ENCODE data around the gene FAM216B. TPM values are rescaled to one million over a fixed set of nuclear protein-coding genes. Genes with fewer than 3 reads are reported as not detected.
"Not testable (repeated sequence)": the region's sequence is repeated elsewhere in the genome, so short reads cannot be mapped to it uniquely, and the experiment has no call there.

Gene FAM216B
- total RNA-seq, 1 donor from 2014 or later = not detected

DNA sequence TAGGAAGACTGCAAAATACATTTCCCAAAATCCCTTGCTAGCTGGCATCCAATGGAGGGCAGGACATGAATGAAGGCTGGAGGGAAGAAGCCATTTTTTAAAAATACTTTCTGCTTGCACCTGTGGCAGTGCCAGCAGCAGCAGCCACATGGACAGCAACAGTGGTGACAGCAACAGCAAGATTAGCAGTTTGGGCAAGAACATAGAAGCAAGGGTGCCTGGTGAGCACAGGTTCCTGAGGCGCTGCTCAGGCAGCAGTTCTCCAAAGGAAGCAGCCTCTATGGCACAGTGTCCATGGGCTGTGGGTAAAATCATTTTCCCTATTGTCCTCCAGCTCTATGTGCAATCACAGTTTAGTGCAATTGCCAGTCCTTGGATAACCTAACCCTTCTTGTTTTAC lies 1.3 kb upstream of the FAM216B start:
- no peak for DNase-seq (ENCODE audit: low spot score)

DNA sequence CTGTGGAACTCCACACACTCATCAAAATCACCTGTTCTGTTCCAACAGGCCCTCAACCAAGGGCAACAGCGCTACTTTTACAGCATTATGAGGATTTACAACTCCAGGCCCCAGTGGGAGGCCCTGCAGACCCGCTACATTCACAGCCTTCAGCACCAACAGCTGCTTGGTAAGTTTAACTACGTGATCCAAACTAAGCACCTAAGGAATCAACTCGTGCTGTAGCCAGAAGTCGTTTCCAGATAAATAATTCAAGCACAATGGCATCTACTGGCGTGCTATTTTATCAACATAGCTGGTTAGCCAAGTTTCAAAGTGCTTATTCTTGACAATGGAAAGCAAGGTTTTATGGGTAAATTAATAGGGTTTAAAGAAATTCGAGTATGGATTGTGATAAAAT lies 5.3 kb downstream of the FAM216B start:
- DNase-seq (ENCODE audit: low spot score) = no peak

DNA sequence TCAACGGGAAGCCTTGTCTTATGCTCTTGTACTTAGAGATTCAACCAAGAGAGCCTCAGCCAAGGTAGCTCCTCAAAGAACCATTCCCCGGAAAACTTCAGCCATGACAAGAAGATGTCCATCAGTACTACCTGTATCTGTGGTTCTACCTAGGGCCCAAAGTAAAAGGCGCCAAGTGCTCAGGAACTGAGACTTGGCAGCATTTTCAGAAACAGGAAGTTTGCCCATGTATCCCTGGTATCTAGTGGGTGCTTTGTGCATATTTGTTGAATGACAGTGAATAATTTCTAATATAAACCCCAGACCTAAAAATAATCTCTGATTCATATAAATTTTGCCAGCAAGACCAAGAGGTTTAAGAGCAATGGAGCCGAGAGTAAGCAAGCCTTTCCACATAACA lies 7.2 kb downstream of the FAM216B start:
- DNase-seq (ENCODE audit: low spot score) = no peak

DNA sequence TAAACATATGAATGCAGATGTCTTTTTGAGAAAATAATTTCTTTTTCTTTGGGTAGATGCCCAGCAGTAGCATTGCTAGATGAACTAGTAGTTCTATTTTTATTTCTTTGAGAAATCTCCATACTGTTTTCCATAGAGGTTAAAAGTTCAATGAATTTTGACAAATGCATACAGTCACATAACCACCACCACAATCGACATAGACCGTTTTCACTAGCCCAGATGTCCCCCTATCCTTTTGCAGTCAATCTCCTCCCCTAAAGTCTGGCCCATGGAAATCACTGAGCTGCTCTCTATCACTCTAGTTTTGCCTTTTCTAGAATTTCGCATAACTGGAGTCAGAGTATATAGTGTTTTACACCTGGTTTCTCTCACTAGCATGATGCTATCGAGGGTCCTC lies 10.8 kb downstream of the FAM216B start:
- DNase-seq (ENCODE audit: low spot score) = no peak

DNA sequence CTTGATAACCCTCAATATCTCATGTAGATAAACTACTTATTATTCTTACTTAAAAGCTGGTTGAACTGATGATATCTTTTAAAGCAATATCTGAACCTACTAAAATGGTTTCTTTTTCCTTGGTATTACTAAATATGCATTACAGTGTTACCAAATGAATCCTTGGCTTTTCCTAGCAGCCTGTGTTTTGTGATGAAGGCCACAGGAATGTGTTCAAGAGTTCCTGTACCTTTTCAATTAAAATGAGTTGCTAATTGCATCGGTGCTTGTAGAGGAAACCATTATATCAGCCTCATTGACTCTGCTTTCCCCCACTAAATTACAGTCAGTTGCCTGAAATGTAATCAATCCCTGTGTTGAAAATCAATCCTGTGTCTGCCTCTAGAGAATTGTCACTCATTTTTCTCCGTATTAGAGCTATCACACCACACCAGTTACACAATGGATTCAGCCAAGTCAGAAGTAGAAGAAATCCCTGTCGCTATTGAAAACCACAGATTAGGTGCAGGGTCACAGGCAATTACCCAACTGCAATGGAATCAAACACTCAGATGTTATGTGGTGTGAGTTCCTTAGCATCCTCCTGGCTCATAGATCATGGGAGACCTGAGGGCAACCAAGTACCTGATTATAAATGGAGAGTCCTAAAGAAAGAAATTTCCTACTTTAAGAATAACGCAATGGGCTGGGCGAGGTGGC lies 13.3 kb downstream of the FAM216B start:
- no peak for DNase-seq (ENCODE audit: low spot score)

DNA sequence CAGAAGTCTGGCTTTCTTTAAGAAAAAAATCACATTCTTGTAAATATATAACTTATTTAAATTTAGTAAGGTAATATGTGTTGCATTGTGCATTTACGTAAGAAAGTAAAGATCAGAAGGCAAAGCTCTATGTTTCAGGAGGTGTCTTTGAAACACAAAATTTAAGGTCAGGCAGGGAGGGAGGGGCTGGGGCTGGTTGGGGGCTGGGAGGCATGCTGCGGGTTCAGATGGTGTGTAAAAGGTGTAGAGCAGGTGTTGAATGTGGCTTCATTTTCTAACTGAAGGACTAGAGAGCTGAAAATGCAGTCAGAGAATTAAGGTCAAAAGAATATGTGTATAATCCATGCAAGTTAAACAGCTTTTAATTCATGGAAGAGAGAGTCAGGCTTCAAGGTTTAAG lies 14.3 kb downstream of the FAM216B start:
- no peak for DNase-seq (ENCODE audit: low spot score)

DNA sequence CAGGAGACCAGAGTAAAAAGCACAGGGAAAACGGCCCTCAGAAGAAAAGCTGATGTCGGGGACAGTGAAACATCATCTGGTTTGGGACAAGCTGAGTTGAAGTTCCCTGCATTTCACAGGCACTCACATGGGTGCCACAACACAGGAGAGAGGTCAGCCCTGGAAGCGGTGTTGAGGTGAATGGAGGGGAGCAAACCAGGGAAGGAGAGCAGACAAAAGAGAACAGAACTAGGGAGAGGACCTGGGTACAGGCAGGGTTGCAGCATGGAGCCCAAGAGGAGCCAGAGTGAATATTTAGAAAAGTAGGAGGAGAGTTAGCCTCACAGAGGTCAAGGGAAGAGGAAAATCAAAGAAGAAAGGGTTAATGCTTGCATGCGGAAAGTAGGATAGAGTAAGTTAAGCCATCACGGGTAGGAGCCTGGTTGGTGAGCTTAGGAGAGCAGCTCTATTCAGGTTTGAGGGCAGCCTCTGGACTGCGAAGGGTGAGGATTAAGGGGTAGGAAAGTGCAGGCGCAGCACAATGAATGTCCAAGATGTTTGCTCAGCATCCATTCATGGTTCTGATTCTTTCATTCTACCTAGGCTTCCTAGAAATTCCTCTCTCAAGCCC lies 15.5 kb downstream of the FAM216B start:
- no peak for DNase-seq (ENCODE audit: low spot score)

DNA sequence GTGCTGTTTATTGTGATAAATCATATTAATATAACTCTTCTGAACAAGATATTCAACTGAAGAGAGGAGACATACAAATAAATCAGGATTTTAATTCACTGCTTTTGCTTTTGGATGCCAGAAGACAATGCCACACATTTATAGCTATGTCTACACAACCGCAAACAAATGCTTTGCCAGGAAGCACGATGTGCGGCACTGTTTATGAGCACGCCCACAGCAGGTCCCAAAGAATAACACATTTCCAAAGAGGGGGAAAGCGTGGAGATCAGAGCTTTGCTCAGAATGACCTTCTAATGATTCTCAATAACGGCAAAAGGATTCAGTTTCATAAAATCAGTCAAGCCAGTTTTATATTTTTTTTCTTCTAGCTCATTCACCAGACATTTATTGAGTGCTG lies 16.7 kb downstream of the FAM216B start:
- DNase-seq (ENCODE audit: low spot score) = no peak

DNA sequence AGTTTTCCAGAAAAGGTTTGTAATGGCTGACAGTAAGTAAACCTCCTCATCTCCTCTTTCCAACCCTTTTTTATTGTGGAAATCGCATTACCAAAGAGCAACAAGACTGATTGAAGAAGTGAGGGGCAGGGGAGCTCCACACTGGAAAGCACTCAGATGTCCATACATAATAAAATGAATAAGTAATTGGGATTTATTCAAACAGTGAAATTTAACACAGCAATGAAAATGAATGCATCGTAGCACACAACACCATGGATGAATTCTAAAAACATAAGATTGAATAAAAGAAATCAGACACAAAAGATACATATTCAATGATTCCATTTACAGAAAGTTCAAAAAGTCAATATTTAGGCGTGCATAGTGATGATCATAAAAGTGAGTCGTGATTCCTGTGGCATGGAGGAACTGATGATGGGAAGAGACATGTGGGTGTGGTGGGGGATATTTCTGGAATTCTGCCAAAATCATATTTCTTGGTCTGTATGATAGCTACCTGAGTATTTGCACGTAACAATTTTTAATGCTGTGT lies 18.8 kb downstream of the FAM216B start:
- no peak for DNase-seq (ENCODE audit: low spot score)

DNA sequence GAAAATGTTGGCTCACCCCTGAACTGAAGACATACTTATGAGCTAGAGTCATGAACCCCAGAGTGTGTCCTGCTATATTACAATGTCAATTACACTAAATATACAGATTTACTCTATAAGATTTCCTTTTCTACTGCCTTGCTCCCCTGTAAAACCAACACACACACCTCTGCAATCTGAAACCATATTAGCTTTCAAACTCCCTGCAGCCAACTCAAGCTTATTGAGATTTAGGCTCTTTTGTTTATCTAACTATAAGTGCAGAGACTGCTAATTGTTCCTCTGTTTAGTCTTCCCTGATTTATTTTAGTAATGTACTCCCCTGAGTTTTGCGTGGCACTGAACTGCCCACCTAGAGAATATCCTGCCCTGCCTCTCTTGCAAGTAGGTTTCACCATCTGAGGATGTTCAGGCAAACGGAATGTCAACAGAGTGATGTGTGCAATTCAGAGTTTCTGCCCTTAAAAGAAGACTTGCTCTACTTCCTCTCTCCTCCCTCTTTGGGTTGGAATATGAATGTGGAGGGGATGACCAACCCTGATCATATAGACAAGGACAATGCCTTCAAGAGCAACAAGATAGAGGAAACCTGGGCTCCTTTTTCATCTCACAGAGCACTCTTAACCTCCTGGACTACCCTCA lies 22.3 kb downstream of the FAM216B start:
- DNase-seq (ENCODE audit: low spot score) = no peak

DNA sequence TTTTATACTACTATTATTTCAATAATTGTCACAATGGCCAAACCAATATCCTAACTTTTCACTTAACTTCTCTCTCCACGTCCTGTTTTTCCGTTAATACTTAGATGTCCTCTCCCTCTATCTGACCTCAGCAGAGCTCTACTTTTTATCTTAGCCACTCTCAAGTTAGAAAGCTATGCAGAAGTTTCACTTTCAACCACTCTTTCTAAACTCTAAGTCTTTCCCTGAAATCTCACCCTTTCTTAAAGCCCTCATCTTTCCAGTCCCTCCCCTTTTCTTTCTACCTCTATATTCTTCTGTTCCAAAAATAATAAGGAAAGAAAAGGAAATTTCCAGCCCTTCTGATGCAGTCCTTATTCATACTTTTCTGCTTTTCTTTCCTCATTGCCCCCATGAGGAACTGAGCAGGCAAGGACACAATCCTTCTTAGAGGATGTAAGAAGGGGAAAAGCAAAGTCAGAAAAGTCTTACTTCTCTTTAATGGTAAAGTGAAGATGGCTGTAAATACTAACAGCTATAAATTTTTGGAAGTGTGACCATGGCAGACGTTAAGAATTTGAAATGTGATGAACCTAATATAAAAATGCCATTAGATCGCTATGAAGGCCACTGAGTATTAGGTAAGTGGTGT lies 23.0 kb downstream of the FAM216B start:
- no peak for DNase-seq (ENCODE audit: low spot score)

DNA sequence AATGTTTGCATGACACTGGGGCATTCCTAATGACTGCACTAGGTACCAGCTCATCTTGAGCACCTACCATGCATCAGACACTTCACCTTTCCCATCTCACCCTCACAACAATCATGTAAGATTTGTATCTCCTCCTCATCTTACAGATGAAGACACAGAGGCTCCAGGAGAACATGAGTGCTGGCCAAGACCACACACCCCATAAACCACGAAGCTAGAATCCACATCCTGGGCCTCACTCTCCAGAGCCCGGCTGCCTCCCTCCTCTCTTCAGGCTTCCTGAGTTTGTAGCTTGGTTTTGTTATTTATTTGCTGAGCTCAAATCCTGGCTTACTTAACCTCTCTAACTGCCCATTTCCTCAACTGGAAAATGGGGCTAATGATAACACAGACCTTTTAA lies 25.9 kb downstream of the FAM216B start:
- DNase-seq (ENCODE audit: low spot score) = no peak

DNA sequence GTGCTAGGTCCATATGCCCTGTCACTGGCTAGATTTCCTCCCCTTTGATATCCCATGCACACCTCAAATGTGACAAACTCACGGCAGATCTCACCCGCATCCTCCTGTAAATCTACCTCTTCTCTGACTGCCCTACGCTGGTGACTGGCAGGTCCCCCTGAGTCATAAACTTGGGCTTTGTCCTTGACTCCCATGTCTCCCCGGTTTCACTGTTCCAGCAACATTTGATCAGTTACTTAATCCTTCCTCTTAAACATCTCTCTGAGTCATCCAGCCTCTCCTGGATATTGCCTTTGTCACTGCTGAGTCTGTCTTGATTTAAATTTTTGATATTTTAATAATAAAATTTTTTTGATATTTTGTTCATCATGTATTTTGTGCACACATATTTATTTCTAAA lies 26.5 kb downstream of the FAM216B start:
- no peak for DNase-seq (ENCODE audit: low spot score)

DNA sequence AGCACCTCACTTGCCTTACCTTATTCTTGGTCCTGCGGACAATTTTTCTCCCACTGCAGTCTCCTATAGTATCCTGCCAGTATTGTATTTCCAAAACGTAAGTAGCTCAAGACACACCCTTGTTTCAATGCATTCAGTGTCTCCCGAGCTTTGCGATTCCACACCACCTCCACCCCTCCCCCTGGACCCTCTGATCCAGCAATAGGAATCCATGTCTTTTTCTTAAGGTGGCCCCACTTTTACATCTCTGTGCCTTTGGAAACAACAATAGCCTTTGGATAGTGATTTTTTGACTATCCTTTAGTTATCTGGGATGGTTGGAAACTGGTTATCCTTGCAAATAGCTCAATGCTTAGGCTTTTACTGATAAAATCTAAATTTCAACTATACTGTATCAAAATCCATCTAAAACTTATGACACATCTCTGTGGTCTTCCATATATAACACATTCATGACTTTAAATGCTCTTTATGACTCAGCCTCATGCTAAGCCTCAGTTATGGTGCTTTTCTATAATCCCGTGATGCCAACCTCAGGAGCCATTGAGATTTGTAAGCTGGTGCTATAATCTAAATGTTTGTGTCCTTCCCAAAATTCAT lies 27.1 kb downstream of the FAM216B start:
- no peak for DNase-seq (ENCODE audit: low spot score)

DNA sequence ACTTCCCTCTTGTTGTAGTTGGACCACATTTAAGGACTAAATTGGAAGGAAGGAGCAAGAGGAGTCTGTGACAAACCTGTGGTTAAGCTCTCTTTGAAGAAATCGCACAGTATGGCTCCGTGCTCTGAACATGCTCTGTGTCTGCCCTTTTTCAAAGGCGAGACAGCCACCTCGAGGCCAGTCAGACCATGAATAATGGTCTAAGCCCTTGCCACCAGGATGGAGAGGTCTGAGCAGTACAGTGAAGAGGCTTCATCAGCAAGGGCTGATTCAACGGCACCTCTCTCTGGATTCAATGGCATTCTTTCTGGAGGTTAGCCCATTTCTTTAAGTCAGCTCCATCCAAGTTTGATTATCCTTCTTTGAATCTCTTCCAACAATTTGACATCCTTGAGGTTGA lies 30.9 kb downstream of the FAM216B start:
- DNase-seq (ENCODE audit: low spot score) = no peak

DNA sequence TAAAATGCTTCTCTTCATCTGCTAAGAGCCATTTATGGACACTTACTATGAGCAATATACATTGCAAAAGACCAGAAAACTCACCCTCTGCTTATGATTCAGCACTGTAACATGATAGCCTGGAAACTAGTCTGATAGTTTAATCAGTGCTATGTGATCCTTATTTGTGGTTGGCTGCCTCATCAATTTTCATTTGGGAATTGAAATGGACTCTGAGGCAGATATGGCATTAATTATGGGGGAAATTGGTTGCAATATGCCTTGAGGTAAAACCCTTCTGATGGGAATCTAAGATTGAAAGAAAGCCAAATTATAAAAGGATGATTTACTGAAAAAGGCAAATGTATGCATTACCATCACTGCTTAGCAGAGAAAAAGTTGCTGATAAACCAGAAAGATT lies 33.5 kb downstream of the FAM216B start:
- DNase-seq (ENCODE audit: low spot score) = no peak

DNA sequence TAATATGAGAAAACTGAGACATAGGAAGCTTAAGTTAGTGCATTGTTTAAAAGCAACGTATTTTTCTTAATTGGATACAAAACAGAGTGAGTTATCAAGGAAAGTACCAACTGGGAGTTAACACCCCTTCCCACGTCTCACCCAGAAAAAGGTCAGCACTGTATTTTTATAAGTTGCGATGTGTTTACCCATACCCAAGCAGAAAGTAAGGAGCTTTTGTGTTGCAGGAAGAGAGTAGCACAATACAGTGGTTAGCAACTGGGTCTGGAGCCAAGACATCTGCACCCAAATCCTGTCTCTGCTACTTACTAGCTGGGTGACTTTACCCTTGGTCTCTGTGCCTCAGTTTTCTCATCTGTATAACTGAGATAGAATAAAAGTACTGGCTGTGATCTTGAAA lies 34.3 kb downstream of the FAM216B start:
- no peak for DNase-seq (ENCODE audit: low spot score)

DNA sequence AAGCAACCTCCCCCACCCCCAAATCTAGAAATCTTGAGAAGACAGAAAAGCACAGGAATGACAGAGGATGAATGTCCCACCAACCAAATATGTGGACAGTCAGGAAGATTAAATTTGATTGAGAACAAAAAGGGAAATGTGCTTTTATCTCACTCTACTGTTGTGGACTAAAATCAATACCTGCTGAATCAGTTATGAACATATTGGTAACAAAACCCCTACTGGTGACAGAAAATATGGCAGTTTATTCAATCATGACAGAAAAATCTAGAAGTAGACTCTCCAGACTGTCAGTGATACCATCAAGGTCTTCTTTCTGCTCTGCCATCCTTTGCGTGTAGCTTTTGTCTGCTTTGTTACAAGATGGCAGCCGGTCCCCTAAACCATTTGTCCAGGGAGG lies 35.2 kb downstream of the FAM216B start:
- DNase-seq (ENCODE audit: low spot score) = no peak

DNA sequence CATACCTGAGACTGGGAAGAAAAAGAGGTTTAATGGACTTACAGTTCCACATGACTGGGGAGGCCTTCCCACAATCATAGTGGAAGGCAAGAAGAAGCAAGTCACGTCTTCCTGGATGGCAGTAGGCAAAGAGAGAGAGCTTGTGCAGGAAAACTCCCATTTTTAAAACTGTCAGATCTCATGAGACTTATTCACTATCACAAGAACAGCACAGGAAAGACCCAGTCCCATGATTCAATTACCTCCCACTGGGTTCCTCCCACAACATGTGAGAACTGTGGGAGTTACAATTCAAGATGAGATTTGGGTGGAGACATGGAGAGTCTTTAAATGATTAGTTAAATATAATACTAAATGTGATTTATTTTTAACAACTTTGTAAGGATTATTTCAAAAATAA lies 38.3 kb downstream of the FAM216B start:
- DNase-seq (ENCODE audit: low spot score) = not testable (repeated sequence)

DNA sequence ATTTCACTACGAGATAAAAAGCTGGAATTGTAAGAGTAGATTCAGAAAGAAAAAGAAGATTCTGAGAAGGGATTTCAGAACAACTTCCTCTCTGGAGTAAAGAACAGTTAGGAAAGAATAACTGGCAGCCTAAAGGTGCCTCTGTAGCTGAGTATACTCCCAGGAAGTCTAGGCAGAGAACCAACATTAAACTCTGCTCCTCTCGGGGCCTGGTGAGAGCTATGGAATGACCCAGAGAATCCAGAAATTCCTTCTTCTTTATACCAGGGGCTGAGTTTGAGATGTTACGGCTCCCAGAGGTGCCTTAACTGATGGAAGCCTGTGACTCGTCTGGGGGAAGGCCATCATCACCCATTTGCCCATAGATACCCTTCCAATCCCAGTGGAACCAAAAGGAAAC lies 39.1 kb downstream of the FAM216B start:
- DNase-seq (ENCODE audit: low spot score) = no peak

DNA sequence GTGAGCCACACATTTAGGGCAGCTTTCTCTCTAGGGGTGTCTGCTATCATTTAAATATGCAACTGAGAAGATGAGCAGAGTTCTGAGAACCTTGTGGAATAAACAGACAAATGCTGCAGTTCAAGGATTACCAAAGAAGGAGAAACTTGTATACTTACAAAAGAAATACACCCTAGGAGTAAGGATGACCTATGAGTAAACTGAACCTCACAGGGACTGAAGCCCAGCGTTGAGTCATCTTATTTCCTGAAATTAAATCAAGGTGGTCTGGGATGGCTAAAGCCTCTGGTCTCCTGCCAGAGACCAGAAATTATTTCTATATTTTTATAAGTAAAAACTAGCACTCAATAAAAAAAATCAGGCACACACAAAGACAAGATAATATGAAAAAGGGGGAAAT lies 40.1 kb downstream of the FAM216B start:
- no peak for DNase-seq (ENCODE audit: low spot score)

DNA sequence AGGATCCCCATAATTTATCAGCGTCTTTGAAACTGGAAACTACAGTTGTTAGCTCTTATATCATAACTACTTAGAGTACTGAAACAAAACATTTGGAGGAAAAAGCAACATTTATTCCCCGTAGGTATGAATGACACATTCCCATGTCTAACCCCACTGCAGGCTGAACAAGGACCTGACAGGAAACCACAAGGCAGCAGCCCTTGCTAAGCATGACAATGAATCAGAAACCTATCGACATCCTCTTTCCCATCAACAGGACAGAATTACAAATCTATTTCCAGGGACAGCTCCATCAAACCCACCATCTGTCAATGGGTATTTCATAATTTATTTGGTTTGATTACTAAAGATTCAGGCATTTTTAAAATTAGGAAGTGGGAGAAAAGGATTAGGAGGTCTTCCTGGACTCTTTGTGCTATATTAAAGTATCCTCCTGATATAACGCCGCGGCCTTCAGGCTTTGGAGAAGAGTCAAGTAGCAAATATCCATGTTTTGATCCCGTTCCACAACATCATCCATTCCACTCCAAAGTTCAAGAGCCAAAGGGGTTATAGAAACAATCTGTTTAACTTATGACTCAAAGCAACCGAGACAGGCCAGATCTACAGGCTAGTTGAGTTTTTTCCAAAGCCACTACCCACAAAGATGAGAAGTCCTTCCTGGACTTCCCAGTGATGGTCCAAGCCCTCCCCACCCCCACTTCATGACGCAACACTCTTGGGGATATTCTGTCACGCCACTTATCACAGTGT lies 51.1 kb downstream of the FAM216B start:
- DNase-seq (ENCODE audit: low spot score) = no peak

Measured in ureter (tissue), 1 donor.